ENCODE results near the gene AMACR. TPM values are rescaled to one million over a fixed set of nuclear protein-coding genes. Genes with fewer than 3 reads are reported as not detected.
"Not testable (repeated sequence)": the region's sequence is repeated elsewhere in the genome, so short reads cannot be mapped to it uniquely, and the experiment has no call there.

Gene AMACR
- total RNA-seq, 1 donor from 2014 or later: 29.3 TPM

- Mint-ChIP-seq H3K36me3 (ENCODE audit: low read depth, unreplicated experiment) (no peaks in the 10 kb centered on the region), H3K27me3 (ENCODE audit: unreplicated experiment) (peaks cover 3% of the 10 kb centered on the region), H3K9me3 (ENCODE audit: unreplicated experiment) (no peaks in the 10 kb centered on the region), H3K27ac (ENCODE audit: unreplicated experiment) (no peak overlapping the region), H3K4me1 (ENCODE audit: unreplicated experiment) (peaks cover 10% of the 10 kb centered on the region), H3K4me3 (ENCODE audit: unreplicated experiment) (no peak overlapping the region)
- no peak for DNase-seq (ENCODE audit: low spot score)
- TF ChIP-seq CTCF (IDR thresholded peaks at IDR 0.05; ENCODE audit: unreplicated experiment): no peak
Observed at GRCh38 chr5:33964132-33964700, 43.6 kb downstream of the AMACR start.

DNA sequence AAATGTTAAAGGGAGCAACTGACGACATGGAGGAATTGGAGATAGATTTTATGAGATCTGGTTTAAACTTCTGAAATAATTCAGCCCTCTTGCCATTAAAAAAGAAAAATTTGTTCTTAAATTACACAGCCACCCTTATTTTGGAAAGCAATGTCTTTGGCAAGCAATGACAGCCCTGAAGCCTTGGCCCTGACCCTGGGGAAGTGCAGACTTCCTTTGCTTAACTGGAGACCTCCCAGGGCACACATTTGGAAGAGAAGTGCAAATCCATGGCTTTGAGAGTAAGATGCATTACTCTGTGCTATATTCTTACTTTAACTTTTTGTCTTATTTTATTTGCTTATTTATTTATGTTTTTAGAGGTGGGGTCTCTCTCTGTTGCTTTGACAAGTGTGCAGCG lies 49.7 kb downstream of the AMACR start:
- Mint-ChIP-seq H3K36me3 (ENCODE audit: low read depth, unreplicated experiment) (no peaks in the 10 kb centered on the region), H3K9me3 (ENCODE audit: unreplicated experiment) (no peaks in the 10 kb centered on the region), H3K4me1 (ENCODE audit: unreplicated experiment) (peaks cover 10% of the 10 kb centered on the region), H3K27me3 (ENCODE audit: unreplicated experiment) (no peaks in the 10 kb centered on the region), H3K27ac (ENCODE audit: unreplicated experiment) (no peak overlapping the region), H3K4me3 (ENCODE audit: unreplicated experiment) (no peak overlapping the region)
- no peak for TF ChIP-seq CTCF (IDR thresholded peaks at IDR 0.05; ENCODE audit: unreplicated experiment)
- no peak for DNase-seq (ENCODE audit: low spot score)

DNA sequence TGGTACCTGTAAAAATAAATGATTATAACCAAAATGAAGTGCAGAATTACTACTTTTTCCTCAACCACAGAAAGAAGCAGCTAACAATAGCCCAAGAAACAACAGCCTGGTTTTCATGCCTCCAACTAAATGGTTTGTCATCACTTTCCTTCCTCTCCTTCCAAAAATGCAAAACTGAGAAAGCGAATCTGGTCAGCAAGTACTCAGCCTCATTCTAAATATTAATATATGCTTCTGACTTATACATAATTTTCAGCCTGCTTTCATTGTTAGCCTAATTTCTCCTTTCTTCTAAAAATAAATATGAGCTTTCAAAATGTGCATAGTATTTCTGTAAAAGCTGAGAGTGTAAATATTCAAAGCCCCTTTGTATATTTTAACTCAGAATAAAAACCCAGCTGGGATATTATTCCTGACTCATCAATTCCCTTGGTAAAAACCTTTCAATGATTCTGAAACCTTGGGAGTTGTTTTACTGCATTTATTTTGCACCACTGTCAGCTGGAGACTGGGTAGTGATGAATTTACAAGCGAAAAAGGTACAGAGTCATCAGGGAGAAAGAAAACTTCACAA lies 50.2 kb downstream of the AMACR start:
- H3K27ac Mint-ChIP-seq (ENCODE audit: unreplicated experiment): no peak overlapping the region
- no peak overlapping the region for H3K4me3 Mint-ChIP-seq (ENCODE audit: unreplicated experiment)

DNA sequence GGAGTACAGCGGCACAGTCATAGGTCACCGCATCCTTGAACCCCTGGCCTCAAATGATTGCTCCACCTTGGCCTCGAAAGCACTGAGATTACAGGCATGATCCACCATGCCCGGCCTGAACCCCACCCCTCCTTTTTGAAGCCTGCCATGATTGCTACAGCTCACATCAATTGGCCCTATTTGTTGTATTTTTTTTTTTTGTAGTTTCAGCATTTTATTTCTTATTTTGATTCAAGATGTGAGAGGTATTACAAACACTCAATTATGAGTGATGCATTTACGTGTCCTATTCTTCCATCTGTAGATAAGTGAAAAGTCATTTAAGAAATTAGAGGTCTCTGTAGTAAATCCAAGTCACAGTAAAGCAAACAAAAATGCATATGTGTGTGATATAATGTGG lies 55.7 kb downstream of the AMACR start:
- not testable (repeated sequence) for H3K36me3 Mint-ChIP-seq (ENCODE audit: low read depth, unreplicated experiment); H3K4me1 Mint-ChIP-seq (ENCODE audit: unreplicated experiment); H3K27me3 Mint-ChIP-seq (ENCODE audit: unreplicated experiment); DNase-seq (ENCODE audit: low spot score); H3K27ac Mint-ChIP-seq (ENCODE audit: unreplicated experiment); H3K9me3 Mint-ChIP-seq (ENCODE audit: unreplicated experiment); H3K4me3 Mint-ChIP-seq (ENCODE audit: unreplicated experiment)

More for the DNA sequence above, 50.2 kb downstream of the AMACR start:
- no peak for DNase-seq (ENCODE audit: low spot score)
- H3K4me1 Mint-ChIP-seq (ENCODE audit: unreplicated experiment): peaks cover 10% of the 10 kb centered on the region
- no peak for TF ChIP-seq CTCF (IDR thresholded peaks at IDR 0.05; ENCODE audit: unreplicated experiment)
- H3K36me3 Mint-ChIP-seq (ENCODE audit: low read depth, unreplicated experiment): no peaks in the 10 kb centered on the region
- no peaks in the 10 kb centered on the region for H3K27me3 Mint-ChIP-seq (ENCODE audit: unreplicated experiment)
- no peaks in the 10 kb centered on the region for H3K9me3 Mint-ChIP-seq (ENCODE audit: unreplicated experiment)

DNA sequence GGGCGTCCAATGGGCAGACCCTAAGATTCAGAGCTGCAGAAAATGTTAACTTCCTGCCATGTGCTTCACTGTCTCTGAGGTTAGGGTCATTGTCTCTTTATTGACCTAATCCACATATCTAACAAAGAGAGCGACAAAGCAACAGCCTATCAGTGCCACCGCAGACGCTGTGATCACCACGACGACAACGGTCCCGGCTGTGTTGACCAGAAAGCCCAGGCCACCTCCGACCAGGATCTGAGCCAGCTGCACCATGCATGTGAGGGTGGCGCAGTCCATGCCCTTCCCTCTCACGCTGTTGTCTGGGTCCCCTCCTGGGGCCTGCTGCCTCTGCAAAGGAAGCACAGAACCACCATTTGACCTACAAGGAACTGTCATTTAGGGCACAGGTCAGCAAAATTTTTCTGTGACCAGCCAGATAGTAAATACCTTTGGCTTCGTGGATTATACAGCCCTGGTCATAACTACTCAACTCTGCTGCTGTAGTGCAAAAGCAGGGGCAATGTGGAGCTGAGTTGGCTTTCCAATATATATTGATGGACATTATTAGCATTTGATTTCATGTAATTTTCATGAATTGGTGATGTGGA lies 63.2 kb downstream of the AMACR start:
- H3K27ac Mint-ChIP-seq (ENCODE audit: unreplicated experiment): no peak overlapping the region
- peaks cover 19% of the 10 kb centered on the region for H3K4me1 Mint-ChIP-seq (ENCODE audit: unreplicated experiment)
- H3K27me3 Mint-ChIP-seq (ENCODE audit: unreplicated experiment): no peaks in the 10 kb centered on the region
- no peak for TF ChIP-seq CTCF (IDR thresholded peaks at IDR 0.05; ENCODE audit: unreplicated experiment)
- no peak overlapping the region for H3K4me3 Mint-ChIP-seq (ENCODE audit: unreplicated experiment)
- no peak for DNase-seq (ENCODE audit: low spot score)
- no peaks in the 10 kb centered on the region for H3K36me3 Mint-ChIP-seq (ENCODE audit: low read depth, unreplicated experiment)
- H3K9me3 Mint-ChIP-seq (ENCODE audit: unreplicated experiment): no peaks in the 10 kb centered on the region
